ENCODE results near the gene NIF3L1.
A peak's percentile ranks its signal among the peaks of the same experiment; 100 is the strongest.

NIF3L1 gene

DNA sequence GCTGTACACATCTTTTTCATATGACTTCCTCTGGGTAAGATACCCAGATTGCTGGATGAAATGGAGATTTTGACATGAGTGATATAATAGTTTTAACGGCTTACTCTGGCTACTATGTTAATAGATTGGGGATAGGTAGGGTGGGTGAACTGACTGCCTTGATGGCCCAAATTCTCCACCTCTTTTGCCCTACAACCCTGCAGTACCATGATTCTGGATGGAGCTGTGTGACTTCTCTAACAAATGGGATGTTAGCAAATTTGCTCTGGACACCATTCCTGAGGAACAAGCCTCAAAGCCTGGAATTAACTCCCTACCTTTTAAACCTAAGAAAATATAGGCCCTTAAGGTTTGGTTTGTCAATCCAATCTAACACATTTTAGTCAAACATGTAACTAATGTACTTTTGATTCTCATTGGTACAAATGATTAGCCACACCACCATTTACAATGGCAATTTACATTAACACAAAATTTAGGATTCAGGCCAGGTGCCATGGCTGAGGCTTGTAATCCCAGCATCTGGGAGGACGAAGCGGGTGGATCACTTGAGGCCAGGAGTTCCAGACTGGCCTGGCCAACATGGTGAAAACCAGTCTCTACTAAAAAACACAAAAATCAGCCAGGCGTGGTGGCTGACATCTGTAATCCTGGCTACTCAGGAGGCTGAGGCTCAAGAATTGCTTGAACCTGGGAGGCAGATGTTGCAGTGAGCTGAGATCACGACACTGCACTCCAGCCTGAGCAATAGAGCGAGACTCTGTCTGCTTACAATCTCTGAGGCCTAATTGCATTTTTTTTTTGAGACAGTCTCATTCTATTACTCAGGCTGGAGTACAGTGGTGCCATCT lies 37.5 kb upstream of the NIF3L1 start:
- Histone ChIP-seq H3K36me3 (ENCODE audit: control insufficient read depth in 1 of 2, insufficient read depth in 2 of 2, low read length in 2 of 2) (peaks cover 42 to 58% of the 10 kb centered on the region in 2 donors), H3K4me3 (ENCODE audit: low read depth in 1 of 2, low read length in 2 of 2) (no peak overlapping the region), H3K9me3 (ENCODE audit: control insufficient read depth in 1 of 2, low read length in 2 of 2) (no peaks in the 10 kb centered on the region), H3K27me3 (ENCODE audit: control insufficient read depth in 1 of 2, insufficient read depth in 2 of 2, low read length in 2 of 2) (no peaks in the 10 kb centered on the region), H3K9ac (ENCODE audit: low read depth in 1 of 2, low read length in 2 of 2) (no peak overlapping the region), H3K27ac (ENCODE audit: low read depth, low read length) (no peak overlapping the region), H3K4me1 (ENCODE audit: control insufficient read depth in 1 of 2, insufficient read depth in 2 of 2, low read length in 2 of 2) (no peaks in the 10 kb centered on the region)

- no peaks in the 10 kb centered on the region for H3K9me3 ChIP-seq (ENCODE audit: control insufficient read depth in 1 of 2, low read length in 2 of 2)
- no peaks in the 10 kb centered on the region for H3K4me1 ChIP-seq (ENCODE audit: control insufficient read depth in 1 of 2, insufficient read depth in 2 of 2, low read length in 2 of 2)
- no peak overlapping the region for H3K27ac ChIP-seq (ENCODE audit: low read depth, low read length)
- no peak overlapping the region for H3K4me3 ChIP-seq (ENCODE audit: low read depth in 1 of 2, low read length in 2 of 2)
- H3K36me3 ChIP-seq (ENCODE audit: control insufficient read depth in 1 of 2, insufficient read depth in 2 of 2, low read length in 2 of 2): peaks cover 48 to 68% of the 10 kb centered on the region in 2 donors
- H3K27me3 ChIP-seq (ENCODE audit: control insufficient read depth in 1 of 2, insufficient read depth in 2 of 2, low read length in 2 of 2): no peaks in the 10 kb centered on the region
- H3K9ac ChIP-seq (ENCODE audit: low read depth in 1 of 2, low read length in 2 of 2): no peak overlapping the region
Measured at GRCh38 chr2:200852605-200853004, 36.6 kb upstream of the NIF3L1 start.

- Histone ChIP-seq H3K4me1 (ENCODE audit: control insufficient read depth in 1 of 2, insufficient read depth in 2 of 2, low read length in 2 of 2) (peaks cover 14 to 23% of the 10 kb centered on the region in 2 donors), H3K36me3 (ENCODE audit: control insufficient read depth in 1 of 2, insufficient read depth in 2 of 2, low read length in 2 of 2) (peaks cover 59 to 86% of the 10 kb centered on the region in 2 donors), H3K27me3 (ENCODE audit: control insufficient read depth in 1 of 2, insufficient read depth in 2 of 2, low read length in 2 of 2) (no peaks in the 10 kb centered on the region), H3K9ac (ENCODE audit: low read depth in 1 of 2, low read length in 2 of 2) (no peak overlapping the region), H3K9me3 (ENCODE audit: control insufficient read depth in 1 of 2, low read length in 2 of 2) (no peaks in the 10 kb centered on the region), H3K27ac (ENCODE audit: low read depth, low read length) (no peak overlapping the region), H3K4me3 (ENCODE audit: low read depth in 1 of 2, low read length in 2 of 2) (no peak overlapping the region)
Measured at GRCh38 chr2:200856806-200857205, 32.4 kb upstream of the NIF3L1 start.

DNA sequence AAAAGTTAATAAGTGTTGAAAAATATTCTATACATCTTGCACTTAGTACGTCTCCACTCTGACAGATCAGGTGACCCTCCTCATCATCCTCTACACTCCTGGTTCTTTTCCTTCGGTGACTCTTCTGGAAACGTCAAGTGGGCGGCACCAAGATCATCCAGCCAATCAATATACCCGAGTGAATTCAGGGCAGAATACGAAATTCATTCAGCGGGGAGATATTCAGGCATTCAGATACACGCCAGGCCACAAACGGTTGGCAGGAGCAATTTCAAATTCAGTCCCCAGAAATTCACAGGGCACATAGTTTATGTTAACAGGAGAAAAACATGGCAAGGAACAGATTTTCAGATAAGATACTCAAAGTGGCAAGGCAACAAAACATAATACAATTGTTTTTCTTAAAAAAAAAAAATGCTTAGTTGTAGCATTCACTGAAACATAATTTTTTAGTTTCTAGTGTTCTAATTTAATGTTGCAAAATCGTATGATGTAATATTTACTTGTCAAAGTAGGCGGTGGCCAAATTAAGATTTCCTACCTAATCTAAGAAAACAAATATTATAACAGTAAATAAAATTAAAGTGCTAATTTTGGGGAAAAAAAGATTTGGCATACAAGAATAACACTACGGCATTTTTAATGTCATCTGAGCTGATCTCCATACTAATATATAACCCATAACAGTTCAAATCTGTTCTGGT lies 28.9 kb upstream of the NIF3L1 start:
- H3K9ac ChIP-seq (ENCODE audit: low read depth in 1 of 2, low read length in 2 of 2): no peak overlapping the region
- H3K36me3 ChIP-seq (ENCODE audit: control insufficient read depth in 1 of 2, insufficient read depth in 2 of 2, low read length in 2 of 2): peaks cover 31 to 52% of the 10 kb centered on the region in 2 donors
- H3K9me3 ChIP-seq (ENCODE audit: control insufficient read depth in 1 of 2, low read length in 2 of 2): no peaks in the 10 kb centered on the region
- no peaks in the 10 kb centered on the region for H3K27me3 ChIP-seq (ENCODE audit: control insufficient read depth in 1 of 2, insufficient read depth in 2 of 2, low read length in 2 of 2)
- peaks cover 16 to 25% of the 10 kb centered on the region in 2 donors for H3K4me1 ChIP-seq (ENCODE audit: control insufficient read depth in 1 of 2, insufficient read depth in 2 of 2, low read length in 2 of 2)
- H3K27ac ChIP-seq (ENCODE audit: low read depth, low read length): no peak overlapping the region
- peak overlapping the region in 1 of 2 donors; percentile 80 for H3K4me3 ChIP-seq (ENCODE audit: low read depth in 1 of 2, low read length in 2 of 2)

DNA sequence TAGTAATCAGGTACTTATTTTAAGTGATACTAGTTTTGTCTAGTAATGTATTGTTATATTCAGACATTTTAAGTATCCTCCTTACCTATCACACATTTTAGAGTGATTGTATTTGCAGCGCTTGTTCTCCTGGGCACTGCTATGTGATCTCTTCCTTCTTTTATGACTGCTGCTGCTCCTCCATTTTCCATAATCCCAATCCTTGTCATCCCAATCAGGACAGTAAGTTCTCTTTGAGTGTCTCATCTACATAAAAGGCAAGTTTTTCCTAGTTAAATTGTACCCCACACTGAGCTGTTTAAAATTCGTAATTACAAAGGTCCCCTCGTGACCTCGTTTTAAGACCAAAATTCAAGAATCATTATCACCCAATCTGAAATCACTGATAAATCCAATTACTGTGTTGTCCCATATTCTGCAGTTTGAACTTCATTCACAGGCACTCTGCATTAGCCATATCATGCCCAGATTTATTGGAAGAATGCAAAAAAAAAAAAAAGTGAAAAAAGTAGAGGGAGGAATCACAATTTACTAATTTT lies 27.5 kb upstream of the NIF3L1 start:
- Histone ChIP-seq H3K27me3 (ENCODE audit: control insufficient read depth in 1 of 2, insufficient read depth in 2 of 2, low read length in 2 of 2) (no peaks in the 10 kb centered on the region), H3K4me1 (ENCODE audit: control insufficient read depth in 1 of 2, insufficient read depth in 2 of 2, low read length in 2 of 2) (peaks cover 17 to 26% of the 10 kb centered on the region in 2 donors), H3K4me3 (ENCODE audit: low read depth in 1 of 2, low read length in 2 of 2) (peak overlapping the region; percentile 80 to 98), H3K9me3 (ENCODE audit: control insufficient read depth in 1 of 2, low read length in 2 of 2) (no peaks in the 10 kb centered on the region), H3K27ac (ENCODE audit: low read depth, low read length) (no peak overlapping the region), H3K36me3 (ENCODE audit: control insufficient read depth in 1 of 2, insufficient read depth in 2 of 2, low read length in 2 of 2) (peaks cover 24 to 37% of the 10 kb centered on the region in 2 donors), H3K9ac (ENCODE audit: low read depth in 1 of 2, low read length in 2 of 2) (peak overlapping the region; percentile 18 to 100)

- H3K27me3 ChIP-seq (ENCODE audit: control insufficient read depth in 1 of 2, insufficient read depth in 2 of 2, low read length in 2 of 2): no peaks in the 10 kb centered on the region
- peak overlapping the region; percentile 100 for H3K27ac ChIP-seq (ENCODE audit: low read depth, low read length)
- H3K36me3 ChIP-seq (ENCODE audit: control insufficient read depth in 1 of 2, insufficient read depth in 2 of 2, low read length in 2 of 2): peaks cover 19 to 29% of the 10 kb centered on the region in 2 donors
- H3K4me1 ChIP-seq (ENCODE audit: control insufficient read depth in 1 of 2, insufficient read depth in 2 of 2, low read length in 2 of 2): peaks cover 17 to 26% of the 10 kb centered on the region in 2 donors
- peak overlapping the region; percentile 100 for H3K9ac ChIP-seq (ENCODE audit: low read depth in 1 of 2, low read length in 2 of 2)
- no peaks in the 10 kb centered on the region for H3K9me3 ChIP-seq (ENCODE audit: control insufficient read depth in 1 of 2, low read length in 2 of 2)
- H3K4me3 ChIP-seq (ENCODE audit: low read depth in 1 of 2, low read length in 2 of 2): peak overlapping the region; percentile 80 to 98
Measured at GRCh38 chr2:200862532-200863000, 26.6 kb upstream of the NIF3L1 start.

GRCh38 chr2:200863782-200864175 lies 25.4 kb upstream of the NIF3L1 start:
- Histone ChIP-seq H3K9ac (ENCODE audit: low read depth in 1 of 2, low read length in 2 of 2) (peak overlapping the region; percentile 100), H3K27me3 (ENCODE audit: control insufficient read depth in 1 of 2, insufficient read depth in 2 of 2, low read length in 2 of 2) (no peaks in the 10 kb centered on the region), H3K4me3 (ENCODE audit: low read depth in 1 of 2, low read length in 2 of 2) (peak overlapping the region; percentile 80 to 98), H3K4me1 (ENCODE audit: control insufficient read depth in 1 of 2, insufficient read depth in 2 of 2, low read length in 2 of 2) (peaks cover 17 to 26% of the 10 kb centered on the region in 2 donors), H3K27ac (ENCODE audit: low read depth, low read length) (peak overlapping the region; percentile 100), H3K36me3 (ENCODE audit: control insufficient read depth in 1 of 2, insufficient read depth in 2 of 2, low read length in 2 of 2) (peaks cover 9 to 17% of the 10 kb centered on the region in 2 donors), H3K9me3 (ENCODE audit: control insufficient read depth in 1 of 2, low read length in 2 of 2) (no peaks in the 10 kb centered on the region)

- Histone ChIP-seq H3K9ac (ENCODE audit: low read depth in 1 of 2, low read length in 2 of 2) (peak within 1 kb of the TSS; percentile 100), H3K9me3 (ENCODE audit: control insufficient read depth in 1 of 2, low read length in 2 of 2) (no peaks in the 10 kb centered on the region), H3K27ac (ENCODE audit: low read depth, low read length) (peak within 1 kb of the TSS; percentile 100), H3K27me3 (ENCODE audit: control insufficient read depth in 1 of 2, insufficient read depth in 2 of 2, low read length in 2 of 2) (no peaks in the 10 kb centered on the region), H3K4me3 (ENCODE audit: low read depth in 1 of 2, low read length in 2 of 2) (peak within 1 kb of the TSS; percentile 80 to 98), H3K4me1 (ENCODE audit: control insufficient read depth in 1 of 2, insufficient read depth in 2 of 2, low read length in 2 of 2) (peaks cover 17 to 20% of the 10 kb centered on the region in 2 donors), H3K36me3 (ENCODE audit: control insufficient read depth in 1 of 2, insufficient read depth in 2 of 2, low read length in 2 of 2) (peaks cover 3 to 13% of the 10 kb centered on the region in 2 donors)
Measured at GRCh38 chr2:200864176-200865034, 24.8 kb upstream of the NIF3L1 start, which contains the start of gene CLK1. CLK1 (minus strand) TSS chr2:200864658; CDS start chr2:200861862, 2,796 bp downstream.

DNA sequence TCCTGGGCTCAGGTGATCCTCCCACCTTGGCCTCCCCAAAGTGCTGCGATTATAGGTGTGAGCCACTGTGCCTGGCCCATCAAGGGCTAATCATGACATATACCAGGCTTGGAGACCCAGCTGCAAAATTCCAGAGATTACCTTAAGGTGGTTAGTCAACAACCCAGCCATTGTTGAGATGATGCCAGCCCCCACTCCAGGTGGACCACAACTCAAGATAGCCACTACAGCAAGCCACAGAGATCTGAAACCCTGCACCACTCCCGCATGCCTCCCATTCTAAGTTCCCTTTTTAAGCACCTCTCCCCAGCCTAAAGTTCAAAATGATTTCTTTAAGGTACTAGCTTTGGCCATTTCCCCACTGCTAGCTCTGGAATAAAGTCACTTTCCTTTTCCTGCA lies 20.2 kb upstream of the NIF3L1 start:
- Histone ChIP-seq H3K9me3 (ENCODE audit: control insufficient read depth in 1 of 2, low read length in 2 of 2) (no peaks in the 10 kb centered on the region), H3K4me3 (ENCODE audit: low read depth in 1 of 2, low read length in 2 of 2) (no peak overlapping the region), H3K27me3 (ENCODE audit: control insufficient read depth in 1 of 2, insufficient read depth in 2 of 2, low read length in 2 of 2) (no peaks in the 10 kb centered on the region), H3K27ac (ENCODE audit: low read depth, low read length) (no peak overlapping the region), H3K36me3 (ENCODE audit: control insufficient read depth in 1 of 2, insufficient read depth in 2 of 2, low read length in 2 of 2) (peaks cover 0 to 13% of the 10 kb centered on the region in 2 donors), H3K4me1 (ENCODE audit: control insufficient read depth in 1 of 2, insufficient read depth in 2 of 2, low read length in 2 of 2) (peaks cover 3% of the 10 kb centered on the region in 2 donors), H3K9ac (ENCODE audit: low read depth in 1 of 2, low read length in 2 of 2) (no peak overlapping the region)

All from duodenal mucosa (tissue), 2 donors.